ENCODE results near the gene CDK5RAP2. TPM values are rescaled to one million over a fixed set of nuclear protein-coding genes. Genes with fewer than 3 reads are reported as not detected.

Gene CDK5RAP2
- total RNA-seq, 1 experiment from 2014 or later = 56.4 TPM

DNA sequence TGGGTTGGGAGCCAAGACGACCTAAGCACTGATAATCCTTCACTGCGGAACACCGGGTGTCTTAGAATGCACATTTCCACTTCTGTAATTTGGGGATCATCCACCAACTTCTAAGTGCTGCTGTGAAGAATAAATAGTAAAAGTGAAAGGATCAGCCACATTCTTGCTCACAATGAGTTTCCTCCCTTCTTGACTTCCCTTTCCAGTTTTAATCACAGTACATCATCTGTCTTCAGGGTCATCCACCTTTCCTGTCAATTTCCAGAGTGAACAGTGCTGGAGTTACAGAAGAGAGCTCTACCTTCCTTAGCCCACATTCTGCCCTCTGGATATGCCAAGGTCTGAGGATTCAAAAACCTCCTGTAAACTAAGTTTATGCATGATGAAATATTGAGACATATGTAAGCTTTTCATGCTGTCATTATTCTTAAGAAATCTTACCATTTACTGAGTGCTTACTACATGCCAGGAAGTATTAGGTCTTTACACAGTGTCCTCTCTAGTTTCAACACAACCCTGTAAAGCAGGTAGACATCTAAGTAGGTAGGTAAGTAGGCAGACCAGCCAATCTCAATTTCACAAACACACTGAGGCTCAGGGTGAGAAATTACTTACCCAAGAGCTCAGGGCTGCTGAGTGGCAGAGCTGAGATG lies 105.2 kb downstream of the CDK5RAP2 start:
- Histone ChIP-seq H2AK5ac (ENCODE audit: insufficient read length, low read length) (no peak overlapping the region), H3K4me2 (ENCODE audit: insufficient read depth, insufficient read length, low read length) (no peak overlapping the region), H4K91ac (ENCODE audit: insufficient read length, low read depth, low read length) (no peak overlapping the region), H4K5ac (ENCODE audit: insufficient read length, low read depth, low read length) (no peak overlapping the region), H2BK12ac (ENCODE audit: insufficient read length, low read depth, low read length) (no peak overlapping the region), H2BK15ac (ENCODE audit: low read depth, low read length) (no peak overlapping the region), H2AFZ (ENCODE audit: low read length) (no peak overlapping the region), H3K23me2 (ENCODE audit: insufficient read length, low read depth, low read length, poor library complexity, severe bottlenecking) (no peaks in the 10 kb centered on the region), H4K8ac (replicated peaks; ENCODE audit: insufficient read length, low read depth, low read length) (no peak overlapping the region), H3K4ac (ENCODE audit: low read depth, low read length) (no peak overlapping the region), H3K4me1 (ENCODE audit: insufficient read depth, low read length) (no peaks in the 10 kb centered on the region), H3K27me3 (ENCODE audit: insufficient read depth, low read length) (no peaks in the 10 kb centered on the region), H3K14ac (ENCODE audit: insufficient read depth, low read length) (no peak overlapping the region), H3K79me1 (ENCODE audit: insufficient read depth, low read depth, low read length, poor library complexity, severe bottlenecking) (no peaks in the 10 kb centered on the region), H3K18ac (ENCODE audit: insufficient read length, low read depth, low read length) (no peak overlapping the region), H2BK5ac (ENCODE audit: insufficient read length, low read length) (no peak overlapping the region), H4K20me1 (ENCODE audit: control insufficient read depth, insufficient read depth, insufficient read length) (no peaks in the 10 kb centered on the region), H3K9ac (ENCODE audit: extremely low read depth, insufficient read length, low read length) (no peak overlapping the region), H2BK20ac (ENCODE audit: low read depth, low read length, poor library complexity, severe bottlenecking) (no peak overlapping the region), H3K79me2 (ENCODE audit: insufficient read depth, low read length) (no peaks in the 10 kb centered on the region), H3K56ac (ENCODE audit: insufficient read length, low read depth, low read length) (no peak overlapping the region), H2BK120ac (ENCODE audit: low read depth, low read length, poor library complexity, severe bottlenecking) (no peak overlapping the region), H3K23ac (ENCODE audit: insufficient read length, low read depth, low read length) (no peak overlapping the region), H3K27ac (ENCODE audit: insufficient read length, low read depth, low read length) (no peak overlapping the region), H3K9me3 (ENCODE audit: control insufficient read depth, low read depth, low read length) (no peaks in the 10 kb centered on the region), H3T11ph (ENCODE audit: low read length) (no peak overlapping the region)
- WGBS (ENCODE audit: extremely low coverage, insufficient read length, low lambda C conversion rate) = no CpG with 5 or more reads among the region's 3 CpGs
- TF ChIP-seq, protein P1, sequence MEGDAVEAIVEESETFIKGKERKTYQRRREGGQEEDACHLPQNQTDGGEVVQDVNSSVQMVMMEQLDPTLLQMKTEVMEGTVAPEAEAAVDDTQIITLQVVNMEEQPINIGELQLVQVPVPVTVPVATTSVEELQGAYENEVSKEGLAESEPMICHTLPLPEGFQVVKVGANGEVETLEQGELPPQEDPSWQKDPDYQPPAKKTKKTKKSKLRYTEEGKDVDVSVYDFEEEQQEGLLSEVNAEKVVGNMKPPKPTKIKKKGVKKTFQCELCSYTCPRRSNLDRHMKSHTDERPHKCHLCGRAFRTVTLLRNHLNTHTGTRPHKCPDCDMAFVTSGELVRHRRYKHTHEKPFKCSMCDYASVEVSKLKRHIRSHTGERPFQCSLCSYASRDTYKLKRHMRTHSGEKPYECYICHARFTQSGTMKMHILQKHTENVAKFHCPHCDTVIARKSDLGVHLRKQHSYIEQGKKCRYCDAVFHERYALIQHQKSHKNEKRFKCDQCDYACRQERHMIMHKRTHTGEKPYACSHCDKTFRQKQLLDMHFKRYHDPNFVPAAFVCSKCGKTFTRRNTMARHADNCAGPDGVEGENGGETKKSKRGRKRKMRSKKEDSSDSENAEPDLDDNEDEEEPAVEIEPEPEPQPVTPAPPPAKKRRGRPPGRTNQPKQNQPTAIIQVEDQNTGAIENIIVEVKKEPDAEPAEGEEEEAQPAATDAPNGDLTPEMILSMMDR (conservative IDR thresholded peaks at IDR 0.05) = no peak
- Mint-ChIP-seq H3K4me1 (peaks cover 1 to 5% of the 10 kb centered on the region in 2 experiments; a peak in 2 of 4 replicates), H3K4me3 (no peak overlapping the region), H3K27me3 (ENCODE audit: low read depth) (no peaks in the 10 kb centered on the region), H3K9me3 (no peaks in the 10 kb centered on the region), H3K27ac (peak overlapping the region in 1 of 3 experiments; percentile 78; a peak in 2 of 7 replicates), H3K36me3 (ENCODE audit: insufficient read depth in 1 of 3, low read depth in 3 of 3) (peaks cover 13 to 62% (median 54%) of the 10 kb centered on the region in 3 experiments; a peak in 6 of 7 replicates)
- DNase-seq = no peak

All from H9 (cell line).